GM04504 (cell line): ENCODE data around the gene CARMIL1.

Experiments
- DNase-seq: peaks from one replicate; pipeline ENCODE4 v3.0.0-alpha.2; 2012; ENCODE audit warnings: low read depth

Gene CARMIL1

GRCh38 chr6:25309886-25310285 lies 30.7 kb downstream of the CARMIL1 start:
- DNase-seq = no peak

GRCh38 chr6:25311331-25311840 lies 32.2 kb downstream of the CARMIL1 start:
- DNase-seq = peak; percentile 51

GRCh38 chr6:25312034-25312620 lies 33.0 kb downstream of the CARMIL1 start:
- DNase-seq = peak; percentile 77

DNA sequence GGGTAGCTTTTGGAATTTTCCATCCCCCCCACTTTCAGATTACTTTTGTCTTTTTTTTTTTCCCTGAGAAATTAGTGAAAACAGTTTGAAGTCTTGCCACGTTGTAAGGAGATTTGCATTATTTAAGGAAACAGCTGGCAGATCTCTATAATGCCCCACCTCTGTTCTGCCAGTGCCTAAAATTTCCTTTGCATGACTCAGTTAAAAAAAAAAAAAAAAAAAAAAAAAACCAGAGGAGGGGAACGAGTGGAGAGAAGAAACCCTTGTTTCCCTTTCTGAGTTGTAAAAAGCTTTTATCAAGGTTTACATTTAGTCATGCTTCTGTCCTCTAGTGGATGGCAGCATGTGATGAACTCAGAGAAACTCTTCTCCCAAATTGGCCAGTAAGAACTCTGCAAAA lies 33.5 kb downstream of the CARMIL1 start:
- DNase-seq = peak; percentile 35

- DNase-seq = no peak
Observed at GRCh38 chr6:25314509-25315175, 35.5 kb downstream of the CARMIL1 start.

GRCh38 chr6:25315194-25316177 lies 36.3 kb downstream of the CARMIL1 start:
- DNase-seq = no peak

- no peak for DNase-seq
Observed at GRCh38 chr6:25316626-25317025, 37.5 kb downstream of the CARMIL1 start.

GRCh38 chr6:25318589-25318988 lies 39.4 kb downstream of the CARMIL1 start:
- no peak for DNase-seq

GRCh38 chr6:25320459-25320858 lies 41.3 kb downstream of the CARMIL1 start:
- DNase-seq = no peak

- DNase-seq = no peak
Observed at GRCh38 chr6:25322692-25323091, 43.5 kb downstream of the CARMIL1 start.

DNA sequence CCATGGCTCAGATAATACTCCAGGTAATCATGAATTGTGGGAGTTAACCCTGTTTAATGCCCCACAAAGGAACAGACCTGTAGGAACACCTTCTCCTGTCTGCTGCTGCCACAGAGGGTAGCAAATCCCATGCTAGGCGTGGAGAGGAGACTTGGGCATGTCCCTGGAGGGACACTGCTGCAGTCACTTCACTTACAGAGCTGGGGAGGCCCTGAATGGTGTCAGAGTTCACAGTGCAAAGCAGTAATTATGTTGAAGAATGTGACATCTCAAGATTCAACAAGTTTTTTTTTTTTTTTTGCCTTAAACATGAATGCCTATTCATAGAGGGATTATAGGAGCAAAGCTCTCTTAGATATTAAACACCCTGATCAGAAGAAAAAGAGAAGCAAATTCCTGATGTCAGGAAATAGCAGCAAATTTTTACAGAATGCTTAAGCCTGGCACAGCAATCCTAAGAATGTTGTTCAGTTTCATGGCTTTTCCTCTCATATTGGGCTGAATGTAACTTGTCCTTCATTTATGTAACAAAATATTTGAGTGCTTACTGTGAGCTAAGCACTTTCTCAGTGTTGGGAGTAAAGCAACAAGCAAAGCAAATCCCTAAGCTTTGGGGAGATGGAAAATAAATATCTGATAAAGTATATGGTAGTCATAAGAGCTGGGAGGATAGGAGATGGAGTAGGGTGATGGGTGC lies 45.0 kb downstream of the CARMIL1 start:
- no peak for DNase-seq

DNA sequence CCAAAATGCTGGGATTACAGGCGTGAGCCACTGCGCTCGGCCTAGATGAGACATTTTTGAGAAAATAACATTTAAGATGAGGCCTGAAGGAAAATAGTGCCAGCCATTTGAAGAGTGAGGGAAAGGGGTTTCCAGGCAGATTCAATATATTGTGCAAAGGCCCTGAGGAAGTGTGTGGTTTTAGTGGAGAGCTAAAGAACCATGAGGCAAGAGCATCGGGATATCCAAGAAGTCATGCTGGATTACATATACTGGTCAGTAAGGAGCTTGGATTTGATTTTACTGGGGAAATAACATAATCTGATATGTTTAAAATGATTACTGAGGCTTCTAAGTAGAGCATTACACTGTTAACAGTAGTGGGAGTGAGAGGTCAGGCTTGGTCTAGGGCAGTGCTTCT lies 47.0 kb downstream of the CARMIL1 start:
- DNase-seq = no peak

DNA sequence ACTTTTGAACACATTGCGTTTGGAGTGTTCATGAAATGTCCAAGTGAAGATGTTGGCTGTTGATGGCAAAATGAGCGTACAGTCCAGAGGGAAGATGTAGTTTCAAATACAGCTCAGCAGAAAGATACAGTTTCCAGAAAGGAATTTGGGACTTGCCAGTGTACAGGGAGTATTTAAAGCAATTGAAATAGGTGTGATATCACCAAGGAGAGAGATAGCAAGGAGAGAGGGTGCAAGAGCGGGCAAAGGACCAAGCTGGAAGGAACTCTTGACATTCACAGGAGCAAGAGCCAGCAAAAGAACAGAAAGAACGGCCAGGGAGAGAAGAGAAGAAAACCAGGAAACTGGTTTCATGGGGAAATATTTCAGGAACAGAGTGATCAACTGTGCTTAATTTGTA lies 47.8 kb downstream of the CARMIL1 start:
- no peak for DNase-seq

GRCh38 chr6:25327432-25327831 lies 48.3 kb downstream of the CARMIL1 start:
- no peak for DNase-seq

DNA sequence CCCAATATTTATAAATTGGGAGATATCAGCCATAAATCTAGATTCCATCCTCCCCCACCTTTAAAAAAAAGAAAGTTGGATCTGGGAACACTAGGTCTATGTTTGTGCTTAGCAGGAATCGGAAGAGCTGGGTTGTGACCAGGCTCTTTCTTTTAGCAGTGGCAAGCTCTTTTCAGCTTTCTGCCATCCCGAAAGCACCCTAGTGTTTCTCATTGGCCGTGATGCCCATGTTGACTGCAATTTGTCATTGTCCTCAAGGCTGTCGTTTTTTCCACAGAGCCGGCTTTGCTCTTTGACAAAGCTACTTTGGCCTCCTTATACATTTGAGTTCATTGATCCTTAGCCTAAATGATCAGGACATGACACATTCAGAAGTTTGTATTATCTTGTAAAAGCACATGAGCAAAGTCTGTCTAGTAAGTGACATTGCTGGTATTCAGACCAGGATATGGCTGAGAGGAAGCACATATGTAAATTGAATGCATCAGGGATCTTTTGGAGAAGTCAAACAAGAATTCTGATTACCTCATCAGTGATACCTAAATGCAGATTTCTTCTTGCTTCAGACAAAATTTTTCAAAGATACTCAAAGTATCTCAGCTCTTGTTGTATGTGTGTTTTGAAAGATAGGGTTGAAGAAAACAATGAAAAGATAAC lies 50.1 kb downstream of the CARMIL1 start:
- DNase-seq = no peak

GRCh38 chr6:25329982-25330381 lies 50.8 kb downstream of the CARMIL1 start:
- DNase-seq = no peak

GRCh38 chr6:25330796-25331685 lies 51.9 kb downstream of the CARMIL1 start:
- no peak for DNase-seq

GRCh38 chr6:25332165-25332564 lies 53.0 kb downstream of the CARMIL1 start:
- DNase-seq = no peak

- no peak for DNase-seq
Observed at GRCh38 chr6:25332655-25333071, 53.5 kb downstream of the CARMIL1 start.

DNA sequence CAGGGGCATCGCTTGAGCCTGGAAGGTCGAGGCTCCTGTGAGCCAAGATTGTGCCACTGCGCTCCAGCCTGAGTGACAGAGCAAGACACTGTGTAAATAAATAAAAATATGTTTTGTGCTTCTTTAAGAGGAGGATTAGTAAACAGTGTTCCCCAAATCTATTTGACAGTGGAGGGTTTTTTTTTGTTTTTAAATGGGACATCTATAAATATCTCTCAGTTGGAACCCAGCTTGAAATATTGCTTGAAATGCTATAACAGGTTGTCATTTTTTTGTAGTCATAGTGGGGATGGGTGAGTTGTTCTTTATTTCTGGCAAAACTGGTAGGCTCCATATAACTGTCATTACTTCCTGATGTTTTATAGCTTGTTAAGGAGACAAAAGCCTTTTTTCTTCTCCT lies 54.3 kb downstream of the CARMIL1 start:
- DNase-seq = no peak
